CD4-positive, alpha-beta T cell treated with Interleukin-2 at 100 ng/mL for 4 hours (primary cell): ENCODE measurements around the gene CACNB2.
"Not testable (repeated sequence)": the region's sequence is repeated elsewhere in the genome, so short reads cannot be mapped to it uniquely, and the experiment has no call there.

Experiments used
- DNase-seq: peaks from one replicate; pipeline ENCODE4 v3.0.0-alpha.2; 2020; ENCODE audit warnings: low spot score

The CACNB2 gene

DNA sequence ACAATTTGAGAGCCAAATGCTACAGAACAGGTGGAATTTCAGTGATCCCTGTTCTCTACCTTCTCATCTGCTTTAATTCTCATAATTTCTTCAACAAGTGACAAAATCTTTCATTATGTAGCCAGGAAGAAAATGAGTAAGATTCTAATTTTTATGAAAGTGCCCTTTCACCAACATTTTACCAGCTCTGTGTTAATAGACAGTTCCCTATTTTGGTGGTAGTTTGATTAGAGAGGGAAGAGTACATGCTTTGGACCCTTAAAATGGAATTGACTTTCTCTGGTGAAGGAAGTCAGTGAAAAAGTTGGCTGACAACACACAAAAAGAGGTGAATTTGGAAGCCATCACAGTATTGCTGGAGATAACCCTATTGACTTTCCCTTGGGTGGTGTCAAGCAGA lies 61.7 kb downstream of the CACNB2 start:
- no peak for DNase-seq

DNA sequence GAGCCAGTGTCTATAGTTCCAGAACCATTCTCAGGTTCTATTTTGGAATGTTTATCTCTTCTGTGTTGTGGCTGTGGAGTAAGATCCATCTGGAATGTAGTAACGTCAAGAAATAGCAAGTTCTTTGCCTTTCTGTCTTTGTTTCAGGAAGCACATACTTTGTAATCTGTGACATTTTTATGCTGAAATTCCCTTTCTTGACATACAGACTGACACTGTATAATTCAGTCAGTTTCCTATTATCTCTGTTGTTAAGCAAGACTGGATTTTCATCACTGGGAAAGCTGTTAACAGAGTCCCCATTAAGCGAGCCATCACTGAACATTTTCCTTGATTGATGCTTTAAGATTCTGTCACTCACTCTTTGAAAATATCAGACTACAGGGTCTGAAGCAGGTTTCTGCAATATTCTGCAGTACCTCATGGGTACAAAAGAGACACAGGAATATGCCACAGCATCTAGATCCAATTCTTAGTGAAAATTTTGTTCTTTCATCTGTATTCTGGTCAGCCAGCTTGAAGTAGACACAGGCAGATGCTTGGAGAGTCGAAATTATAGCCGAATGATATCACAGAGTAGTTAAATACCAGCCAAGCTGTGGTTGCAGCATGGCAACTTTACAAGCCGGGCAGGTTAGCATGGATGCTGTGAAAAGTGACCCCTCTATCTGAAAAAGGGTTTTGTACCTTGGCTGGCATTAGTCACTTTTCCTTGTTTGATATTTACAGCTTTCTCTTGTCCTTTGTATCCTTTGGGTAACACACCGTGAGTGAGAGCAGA lies 62.6 kb downstream of the CACNB2 start:
- DNase-seq, result no peak

DNA sequence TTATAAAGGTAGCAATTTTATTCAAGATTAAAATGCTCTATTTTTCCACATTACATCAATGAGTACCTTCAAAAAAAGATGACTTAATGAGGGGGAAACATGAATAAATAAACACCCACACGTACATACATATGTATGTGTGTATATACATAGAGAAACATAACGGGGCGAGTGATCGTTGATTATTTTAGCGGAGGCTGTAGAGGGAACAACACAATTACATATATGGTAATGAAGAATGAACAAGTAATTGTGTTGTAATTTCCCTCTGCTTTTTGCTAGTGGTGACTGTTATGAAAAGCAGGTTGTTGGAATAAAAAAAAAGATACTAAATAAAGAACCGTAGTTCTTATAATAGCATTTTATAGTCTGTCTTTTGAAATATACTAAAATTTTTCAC lies 63.2 kb downstream of the CACNB2 start:
- DNase-seq, result no peak

DNA sequence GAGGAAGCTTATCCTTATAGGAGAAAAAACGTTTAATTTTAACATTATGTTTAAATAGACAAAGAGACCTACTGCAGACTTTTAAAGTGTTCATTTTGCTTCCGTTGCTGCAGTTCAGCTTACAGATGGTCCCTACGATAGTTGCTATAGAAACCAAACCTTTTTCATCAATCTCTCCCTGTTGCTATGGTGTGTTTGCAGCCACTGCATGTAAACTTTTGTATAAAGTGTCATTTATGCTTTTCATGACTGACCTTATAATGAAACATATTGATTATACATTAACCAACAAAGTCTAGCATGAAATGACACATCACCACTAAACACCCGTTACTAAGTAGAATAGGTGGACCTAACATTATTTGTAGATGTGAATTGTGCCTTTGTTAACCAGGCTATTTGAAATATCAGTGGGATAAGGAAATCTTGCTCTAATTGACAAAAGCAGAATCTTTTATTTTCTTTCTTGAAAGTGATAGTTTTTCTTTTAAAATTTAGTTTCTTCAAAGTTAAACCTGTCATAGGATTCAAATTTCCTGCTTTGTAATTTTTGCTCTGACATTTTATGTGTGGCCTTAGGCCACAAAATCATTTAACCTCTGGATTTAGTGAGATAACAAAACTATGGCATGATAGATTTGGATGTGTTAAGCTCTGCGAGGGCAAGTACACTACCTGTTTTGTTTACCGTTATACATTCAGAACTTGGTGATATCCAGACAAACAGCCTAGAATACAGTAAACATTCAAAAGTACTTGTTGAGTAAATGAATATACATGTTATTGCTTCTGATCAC lies 64.0 kb downstream of the CACNB2 start:
- peak; percentile 28 for DNase-seq

DNA sequence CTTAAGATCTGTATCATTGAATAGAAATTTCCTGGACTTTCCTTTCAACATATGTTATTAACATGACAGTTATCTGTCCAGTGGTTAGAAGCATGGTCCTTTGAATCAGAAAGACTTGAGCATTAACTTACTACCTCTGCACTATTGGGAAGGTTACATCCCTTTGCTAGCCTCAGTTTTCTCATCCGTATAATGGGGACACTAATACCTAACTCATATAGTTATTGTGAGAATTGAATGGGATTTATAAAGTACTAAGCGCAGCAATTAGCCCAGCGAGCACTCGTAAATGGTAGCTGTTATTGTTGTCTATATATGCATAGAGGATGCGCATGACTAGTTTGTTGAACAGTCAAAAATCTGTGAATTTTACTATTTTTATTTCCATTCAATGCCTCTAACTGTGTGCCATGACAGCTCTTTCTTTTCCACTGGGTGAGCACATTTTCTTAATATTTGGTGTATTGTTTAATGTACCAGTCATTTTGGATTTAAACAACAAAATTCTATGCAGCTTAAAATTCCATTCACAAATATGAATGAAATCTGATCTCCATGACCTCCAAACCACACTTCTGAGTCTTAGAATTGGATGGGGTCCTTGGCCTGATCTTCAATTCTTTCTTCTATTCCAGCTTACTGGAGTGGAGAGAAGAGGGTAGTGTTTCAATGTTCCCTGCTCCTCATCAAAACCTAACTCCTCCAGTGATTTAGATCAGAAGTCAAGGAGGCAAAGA lies 65.0 kb downstream of the CACNB2 start:
- DNase-seq, result no peak

DNA sequence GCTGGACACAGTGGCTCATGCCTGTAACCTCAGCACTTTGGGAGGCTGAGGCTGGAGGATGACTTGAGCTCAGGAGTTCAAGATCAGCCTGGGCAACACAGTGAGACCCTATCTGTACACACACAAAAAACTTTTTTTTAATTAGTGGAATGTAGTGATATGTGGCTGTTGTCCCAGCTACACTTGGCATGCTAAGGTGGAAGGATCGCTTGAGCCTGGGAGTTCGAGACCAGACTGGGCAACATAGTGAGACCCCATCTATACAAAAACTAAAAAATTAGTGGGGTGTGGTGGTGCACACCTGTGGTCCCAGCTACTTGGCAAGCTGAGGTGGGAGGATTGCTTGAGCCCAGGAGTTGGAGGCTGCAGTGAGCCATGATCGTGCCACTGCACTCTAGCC lies 68.0 kb downstream of the CACNB2 start:
- DNase-seq, result not testable (repeated sequence)

DNA sequence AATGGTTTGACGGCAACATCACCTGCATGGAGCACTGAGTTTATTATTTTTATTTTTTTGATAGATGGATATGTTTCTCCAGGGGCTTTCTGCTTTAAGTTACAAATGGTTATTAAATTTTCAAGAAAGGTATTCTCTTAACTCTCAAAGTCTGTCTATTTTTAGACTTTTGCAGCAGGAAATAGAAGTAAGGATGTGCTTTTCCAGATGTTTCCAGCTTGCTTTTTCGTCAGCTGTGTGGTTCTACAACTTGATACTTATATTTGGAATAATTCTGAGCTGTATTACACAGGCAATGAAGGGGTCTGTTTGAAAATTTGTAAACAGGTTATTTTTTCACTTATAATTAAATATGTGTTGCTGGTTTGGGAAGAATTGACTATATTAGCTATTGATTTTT lies 69.0 kb downstream of the CACNB2 start:
- no peak for DNase-seq

DNA sequence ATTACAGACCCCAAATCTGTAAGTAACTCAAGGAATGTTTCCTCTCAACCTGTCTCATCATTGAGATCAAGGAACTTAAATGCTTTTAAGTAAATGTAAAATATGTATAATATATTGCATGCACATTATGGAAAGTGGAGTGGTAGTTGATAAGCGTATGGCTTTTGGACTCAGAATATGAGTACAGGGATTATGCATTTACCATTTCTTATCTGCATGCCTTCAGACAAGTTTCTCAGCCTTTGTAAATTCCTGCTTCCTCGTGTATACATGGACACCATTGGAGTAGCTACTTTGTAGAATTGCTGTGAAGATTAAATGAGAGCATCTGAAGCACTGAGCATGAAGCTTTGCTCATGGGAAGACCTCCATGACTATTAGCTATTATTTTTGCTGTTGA lies 70.5 kb downstream of the CACNB2 start:
- no peak for DNase-seq

DNA sequence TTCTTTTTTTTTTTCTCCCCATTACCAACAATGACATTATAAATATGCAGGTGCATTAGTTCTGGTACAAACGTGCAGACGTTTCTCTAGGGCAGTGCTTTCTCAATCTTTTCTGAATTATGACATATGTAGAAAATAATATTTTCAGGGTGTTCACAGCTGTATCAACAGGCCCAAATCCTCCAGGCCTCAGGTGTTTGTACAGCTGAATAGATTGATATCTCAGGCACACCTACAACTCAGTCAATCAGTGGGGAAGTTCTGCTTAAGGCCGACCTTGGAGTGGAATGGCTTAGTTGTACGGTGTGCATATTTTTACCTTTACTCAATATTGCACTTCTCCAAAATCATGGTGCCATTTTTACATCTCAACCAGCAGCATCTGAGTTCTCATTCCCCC lies 71.6 kb downstream of the CACNB2 start:
- DNase-seq, result no peak

DNA sequence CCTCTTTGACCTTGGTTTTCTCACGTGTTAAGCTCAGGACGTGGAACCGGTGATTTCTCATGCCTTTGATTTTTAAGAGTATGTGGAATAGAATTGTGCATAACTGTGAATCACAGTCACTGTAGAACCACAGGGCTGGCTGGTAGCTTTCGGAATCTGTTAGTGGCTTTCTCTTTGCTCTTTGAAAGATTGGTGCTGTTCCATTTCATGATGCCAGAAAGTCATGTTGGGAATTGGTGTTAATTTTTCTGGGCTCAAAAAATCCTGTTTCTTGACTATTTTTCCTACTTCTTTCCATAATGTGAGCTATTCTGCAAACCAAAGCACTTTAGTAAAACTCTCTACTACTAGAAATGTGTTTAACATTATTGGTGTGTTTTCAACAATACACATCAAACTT lies 73.0 kb downstream of the CACNB2 start:
- no peak for DNase-seq

DNA sequence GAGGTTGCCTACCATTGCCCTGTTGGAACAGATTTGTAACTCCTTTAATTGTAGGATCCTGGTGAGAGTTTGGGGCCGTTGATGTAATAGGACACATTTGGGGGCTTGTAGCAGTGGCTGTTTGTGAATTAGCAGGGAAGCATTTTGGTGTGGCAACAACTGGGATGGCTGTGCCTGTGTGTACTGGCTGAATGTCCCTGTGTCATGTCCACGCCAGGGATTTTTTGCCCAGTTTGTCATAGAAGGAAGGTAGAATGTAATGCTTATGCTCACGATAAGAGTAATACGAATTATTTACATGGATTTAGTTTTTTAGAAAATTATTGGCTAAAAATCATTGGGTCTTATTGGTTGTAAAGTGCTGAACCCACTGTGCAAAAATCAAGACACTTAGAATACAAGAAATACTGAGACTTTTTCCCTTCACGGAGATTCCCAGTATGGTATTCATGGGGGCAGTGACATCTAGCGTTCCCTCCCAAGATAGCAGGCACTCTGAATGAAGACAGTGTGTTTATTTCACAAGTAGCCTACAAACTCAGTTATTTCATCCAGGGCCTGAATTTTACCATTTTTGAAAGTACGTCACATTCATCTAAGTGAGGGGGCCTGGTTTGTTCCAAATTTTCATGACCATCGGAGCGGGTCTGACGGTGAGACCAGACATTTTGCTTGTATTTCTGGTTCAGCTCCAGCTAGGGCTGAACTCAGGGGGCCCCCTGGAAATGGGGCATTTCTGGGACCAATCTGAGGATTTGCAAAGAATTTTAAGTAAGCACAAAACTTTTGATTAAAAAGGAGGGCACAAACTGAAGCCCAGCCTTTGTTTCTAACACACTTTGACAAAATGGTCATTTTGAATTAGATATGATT lies 74.7 kb downstream of the CACNB2 start:
- DNase-seq, result peak; percentile 11

DNA sequence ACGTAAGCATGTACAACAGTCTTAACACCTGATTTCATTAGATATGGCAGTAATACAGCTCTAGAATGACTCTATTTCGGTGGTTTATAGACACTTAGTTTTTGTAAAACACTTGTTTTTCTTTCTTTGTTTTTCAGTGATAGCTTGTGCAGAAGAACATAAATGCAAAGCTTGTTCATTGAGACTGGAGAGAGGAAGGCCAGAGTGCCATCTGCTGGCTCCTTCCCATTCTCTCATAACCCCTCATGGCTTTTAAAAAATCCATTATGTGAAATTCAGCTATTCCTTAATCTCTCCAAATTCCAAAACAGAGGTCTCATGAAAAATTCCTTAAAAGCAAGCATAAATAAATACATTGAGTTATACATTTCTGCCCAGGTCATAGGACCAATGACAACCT lies 76.3 kb downstream of the CACNB2 start:
- DNase-seq, result no peak

DNA sequence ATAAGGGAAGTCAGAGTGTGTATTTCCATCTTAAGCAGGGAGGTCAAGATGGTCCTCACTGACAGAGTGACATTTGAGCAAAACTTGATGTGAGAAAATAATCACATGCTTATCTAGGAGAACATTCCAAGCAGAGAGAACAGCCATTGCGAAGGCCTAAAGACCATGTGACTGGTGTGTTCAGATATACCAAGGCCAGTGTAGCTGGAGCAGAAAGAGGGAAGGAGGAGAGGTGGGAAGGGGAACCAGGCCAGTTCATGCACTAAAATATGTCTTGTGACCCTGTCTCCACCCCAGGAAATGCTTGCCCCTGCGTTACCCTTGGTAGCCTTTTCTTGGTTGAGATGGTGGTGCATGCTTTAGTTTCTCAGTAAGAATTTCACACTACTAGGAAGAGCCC lies 77.4 kb downstream of the CACNB2 start:
- DNase-seq, result no peak

DNA sequence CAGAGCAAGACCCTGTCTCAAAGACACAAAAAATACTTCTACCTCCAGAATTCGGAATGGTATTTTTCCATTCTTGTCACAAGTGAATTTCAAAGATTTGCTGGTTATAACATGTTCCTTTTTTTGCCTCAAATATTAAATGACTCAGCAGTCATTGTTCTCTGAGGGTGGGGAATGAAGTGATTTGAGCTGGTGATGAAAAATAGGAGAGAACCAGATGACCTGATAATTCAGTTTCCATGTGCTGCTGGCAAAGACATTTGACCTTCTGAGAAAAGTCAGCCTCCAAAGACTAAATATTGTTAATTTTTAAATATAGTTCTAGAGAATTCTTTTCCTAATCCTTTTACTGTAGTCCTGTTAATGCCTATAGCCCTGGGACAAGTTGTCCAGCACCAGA lies 78.9 kb downstream of the CACNB2 start:
- no peak for DNase-seq

DNA sequence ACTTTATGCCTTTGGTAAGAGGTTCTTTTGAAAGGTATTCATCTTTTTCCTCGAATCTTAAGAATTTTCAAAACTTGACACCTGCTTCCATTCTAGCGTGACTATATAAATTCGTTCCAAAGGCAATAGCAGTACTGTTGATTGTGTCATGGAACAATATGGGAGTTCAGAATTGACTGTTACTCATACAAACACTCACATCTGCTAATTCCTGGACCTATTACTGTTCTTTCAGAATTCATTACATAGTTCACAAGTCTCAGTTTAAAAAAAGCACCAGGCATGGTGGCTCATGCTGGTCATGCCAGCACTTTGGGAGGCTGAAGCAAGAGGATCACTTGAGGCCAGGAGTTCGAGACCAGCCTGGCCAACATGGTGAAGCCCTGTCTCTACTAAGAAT lies 80.9 kb downstream of the CACNB2 start:
- DNase-seq, result no peak

DNA sequence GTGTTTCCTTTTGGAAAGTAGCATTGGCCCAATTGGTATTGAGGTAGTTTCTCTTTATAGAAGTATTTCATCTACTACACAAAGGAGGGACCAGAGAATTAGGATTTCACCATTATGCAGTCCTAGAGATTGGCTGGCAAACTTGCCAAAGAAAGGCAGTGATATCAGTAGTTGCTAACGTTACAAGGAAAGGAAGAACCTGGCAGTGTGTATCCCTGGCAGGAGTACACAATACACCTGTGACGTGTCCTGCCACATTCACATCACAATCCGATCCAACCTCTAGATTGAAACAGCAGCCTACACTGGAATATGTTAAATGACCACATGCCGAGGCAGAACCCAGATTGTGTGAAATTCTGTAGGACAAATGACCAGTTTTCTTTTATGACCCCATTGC lies 81.7 kb downstream of the CACNB2 start:
- no peak for DNase-seq

DNA sequence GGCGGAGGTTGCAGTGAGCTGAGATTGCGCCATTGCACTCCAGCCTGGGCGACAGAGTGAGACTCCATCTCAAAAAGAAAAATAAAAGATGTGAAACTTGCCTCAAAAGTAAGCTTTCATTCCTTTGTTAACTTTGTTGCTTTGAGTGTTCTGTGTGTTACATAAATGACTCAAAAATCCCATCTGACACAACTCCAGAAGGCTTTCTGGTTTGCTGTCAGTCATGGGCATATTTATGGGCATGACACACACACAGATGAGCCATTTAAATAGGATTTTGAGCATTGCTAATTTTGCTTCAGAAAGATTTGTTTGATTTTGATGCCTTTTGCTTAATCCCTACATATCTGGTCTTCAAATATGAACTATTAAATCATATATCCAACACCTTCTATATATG lies 82.6 kb downstream of the CACNB2 start:
- no peak for DNase-seq

DNA sequence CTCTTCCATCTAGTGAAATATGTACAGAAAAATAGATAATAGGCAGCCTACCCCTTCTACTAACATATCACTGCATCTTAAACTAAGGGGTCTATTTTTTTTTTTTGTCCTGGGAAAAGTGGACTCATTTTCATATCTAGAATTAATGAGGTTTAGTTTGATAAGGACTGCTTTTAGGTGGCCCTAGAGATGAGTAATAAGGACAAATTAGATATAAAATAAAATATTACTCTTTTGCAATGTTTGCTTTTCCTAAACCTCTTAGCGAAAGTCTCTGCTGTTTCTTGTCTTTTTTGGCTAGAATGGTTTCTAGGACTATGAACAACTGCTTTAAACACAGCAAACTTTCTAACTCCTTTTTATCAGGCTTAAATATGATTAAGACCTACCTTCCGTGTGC lies 83.7 kb downstream of the CACNB2 start:
- DNase-seq, result no peak

DNA sequence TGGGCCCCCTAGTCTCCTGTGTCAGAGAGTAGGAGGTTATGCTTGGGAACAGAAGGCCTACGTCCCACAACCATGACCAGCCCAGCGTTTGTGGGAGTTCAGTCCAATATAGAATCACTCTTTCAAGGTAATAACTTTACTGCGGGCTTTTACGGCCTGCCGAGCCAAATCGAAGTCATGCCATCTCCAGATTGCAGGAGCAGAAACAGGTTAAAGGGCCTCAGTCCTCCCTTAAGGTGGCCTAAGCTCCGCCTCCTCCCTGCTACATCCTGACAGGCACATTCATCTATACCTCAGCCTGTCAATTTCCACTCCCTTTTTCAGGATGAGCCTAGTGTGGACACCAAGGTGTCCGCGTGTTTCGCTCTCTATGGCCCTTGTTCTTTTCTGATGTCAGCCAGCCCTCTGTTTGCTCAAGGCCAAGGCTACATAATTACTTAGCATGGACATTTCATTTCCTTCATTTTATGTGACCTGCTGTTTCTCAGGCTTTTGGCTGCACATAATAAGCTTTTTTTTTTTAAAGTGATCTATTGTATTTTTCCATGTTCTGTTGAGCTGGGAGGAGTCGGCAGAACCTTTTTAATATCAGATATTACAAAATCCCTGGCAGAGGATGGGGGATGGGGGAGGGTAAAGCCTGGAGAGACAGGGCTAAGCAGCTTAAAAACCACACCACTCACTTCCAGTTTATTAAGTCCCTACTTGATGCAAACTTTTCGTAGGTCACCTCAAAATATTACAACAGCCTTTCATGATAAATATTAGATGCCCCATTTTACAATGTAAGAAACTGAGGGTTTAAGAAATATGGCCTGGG lies 84.6 kb downstream of the CACNB2 start:
- DNase-seq, result no peak

DNA sequence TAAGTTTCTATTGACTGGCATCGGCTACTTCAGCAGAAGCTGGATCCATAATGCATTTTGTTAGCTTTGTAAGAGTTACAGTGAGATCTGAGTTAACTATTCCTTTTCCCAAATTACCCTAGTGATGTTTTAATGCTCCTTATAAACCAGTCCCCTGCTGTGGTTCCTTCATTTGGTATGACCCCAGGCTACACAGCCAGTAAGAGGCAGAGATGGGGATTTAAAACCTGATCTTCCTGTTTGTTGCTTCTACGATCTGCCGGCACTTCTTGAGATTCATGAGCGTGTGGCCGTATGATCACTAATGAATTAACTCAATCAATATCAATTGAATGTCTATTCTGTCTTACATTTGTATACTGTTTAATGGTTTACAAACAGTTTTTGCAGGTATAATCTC lies 86.1 kb downstream of the CACNB2 start:
- no peak for DNase-seq

DNA sequence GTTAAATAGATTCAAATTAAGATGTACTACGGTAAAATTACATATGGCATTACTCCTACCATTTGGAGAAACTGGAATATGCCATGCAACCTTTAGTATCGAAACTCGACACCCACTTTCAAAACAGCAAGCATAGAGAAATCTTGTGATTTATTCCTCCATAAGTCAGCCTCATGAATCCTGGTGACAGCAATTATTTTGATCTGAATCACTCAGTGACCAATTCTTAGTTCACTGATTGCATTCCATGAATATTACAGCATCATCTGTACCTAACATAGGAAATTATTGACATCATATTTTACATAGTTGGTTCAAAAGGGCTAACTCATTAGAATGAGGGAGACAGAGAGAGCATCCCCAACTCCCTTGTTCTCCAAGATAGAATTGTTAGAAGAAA lies 89.6 kb downstream of the CACNB2 start:
- DNase-seq, result no peak
